GM18520 (cell line): ENCODE data around the gene CD2AP.
"Not testable (repeated sequence)": the region's sequence is repeated elsewhere in the genome, so short reads cannot be mapped to it uniquely, and the experiment has no call there.

Source experiments
- ATAC-seq: cut with Tn5 transposase; IDR thresholded peaks from one replicate; pipeline ENCODE4 v1.9.1; 2021; ENCODE audit not compliant: unreplicated experiment

The CD2AP gene

DNA sequence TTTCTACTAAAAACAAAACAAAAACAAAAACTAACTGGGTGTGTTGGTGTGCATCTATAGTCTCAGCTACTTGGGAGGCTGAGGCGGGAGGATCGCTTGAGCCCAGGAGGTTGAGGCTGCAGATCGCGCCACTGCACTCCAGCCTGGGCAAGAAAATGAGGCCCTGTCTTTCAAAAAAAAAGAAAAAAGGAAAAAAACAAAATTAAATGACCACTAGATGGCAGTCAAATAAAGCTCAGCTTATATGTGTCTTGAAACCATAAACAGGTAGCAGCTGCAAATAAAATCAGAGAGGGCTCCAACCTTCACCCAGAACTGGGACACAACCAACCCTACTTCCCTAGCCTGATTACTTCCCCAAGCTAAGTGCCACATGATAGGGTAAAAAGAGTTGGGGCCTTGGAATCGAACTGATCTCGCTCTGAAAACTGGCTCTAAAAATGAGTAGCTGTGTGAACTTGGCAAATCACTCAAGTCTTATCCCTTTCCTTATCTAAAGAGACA is 153.7 kb downstream of the CD2AP start:
- ATAC-seq: peak; percentile 33

DNA sequence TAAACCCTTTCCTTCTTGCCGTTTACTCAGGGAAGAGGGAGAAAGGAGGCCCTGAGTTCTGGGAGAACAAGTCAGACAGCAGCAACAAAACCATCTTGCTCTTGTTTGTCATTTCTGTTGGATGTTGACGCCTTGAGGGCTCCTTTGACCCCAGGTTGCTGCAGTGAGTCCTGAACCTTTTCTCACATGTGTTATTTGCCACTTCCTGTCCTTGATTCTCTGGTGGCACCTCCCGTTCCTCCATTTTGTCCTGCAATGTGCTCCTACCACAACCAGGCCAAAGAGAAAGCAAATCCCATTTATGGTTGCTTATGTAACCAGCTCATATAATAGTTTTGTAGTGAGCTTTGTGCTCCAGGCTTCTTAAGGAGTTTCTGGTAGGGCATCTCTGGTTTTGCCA is 154.2 kb downstream of the CD2AP start:
- no peak for ATAC-seq

DNA sequence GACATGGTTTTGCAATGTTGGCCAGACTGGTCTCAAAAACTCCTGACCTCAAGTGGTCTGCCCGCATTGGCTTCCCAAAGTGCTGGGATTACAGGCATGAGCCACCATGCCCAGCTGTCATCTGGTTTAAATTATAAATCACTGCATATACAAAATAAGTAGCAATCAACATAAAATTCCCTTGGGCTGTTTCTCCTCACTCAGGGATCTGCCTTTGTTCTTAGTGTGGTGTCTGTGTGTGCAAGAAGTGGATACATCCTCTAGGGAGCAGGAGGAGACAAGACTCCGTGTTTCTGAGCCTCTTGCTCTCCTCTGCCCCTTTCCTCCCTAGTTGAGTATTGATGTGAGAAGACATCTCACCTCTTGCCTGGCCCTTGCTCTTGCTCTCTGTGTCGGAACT is 155.6 kb downstream of the CD2AP start:
- no peak for ATAC-seq

DNA sequence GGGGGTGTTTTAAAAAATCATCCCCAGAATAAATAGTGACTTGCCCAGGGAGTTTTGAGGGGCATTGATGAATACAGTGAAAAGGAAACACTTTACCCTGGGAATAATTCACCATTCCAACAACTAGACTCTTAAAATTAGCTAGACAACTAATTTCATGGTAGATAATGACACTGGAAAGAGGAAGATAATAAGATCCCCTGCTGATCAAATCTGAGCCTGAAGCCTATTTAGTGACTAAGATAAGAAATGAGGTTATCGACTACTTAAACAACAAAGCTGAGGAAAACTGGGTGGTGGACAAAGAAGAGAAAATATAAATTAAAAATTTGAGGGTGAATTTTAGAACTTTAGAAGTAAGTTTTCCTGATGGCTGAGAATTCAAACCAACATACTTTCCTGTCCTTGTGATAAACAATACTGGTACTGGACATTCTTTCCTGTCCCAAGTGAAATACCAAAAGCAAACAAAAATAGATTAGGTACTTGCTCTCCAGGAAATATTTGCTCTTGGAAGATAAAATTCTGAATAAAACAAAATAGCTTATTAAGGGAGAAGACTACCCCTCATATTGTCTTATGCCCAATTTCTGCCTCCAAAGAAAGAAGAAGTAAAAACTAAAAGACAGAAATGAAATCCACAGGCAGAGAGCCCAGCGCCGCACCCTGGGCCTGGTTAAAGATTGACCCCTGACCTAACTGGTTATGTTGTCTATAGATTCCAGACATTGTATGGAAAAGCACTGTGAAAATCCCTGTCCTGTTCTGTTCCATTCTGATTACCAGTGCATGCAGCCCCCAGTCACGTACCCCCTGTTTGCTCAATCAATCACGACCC is 156.8 kb downstream of the CD2AP start:
- no peak for ATAC-seq

DNA sequence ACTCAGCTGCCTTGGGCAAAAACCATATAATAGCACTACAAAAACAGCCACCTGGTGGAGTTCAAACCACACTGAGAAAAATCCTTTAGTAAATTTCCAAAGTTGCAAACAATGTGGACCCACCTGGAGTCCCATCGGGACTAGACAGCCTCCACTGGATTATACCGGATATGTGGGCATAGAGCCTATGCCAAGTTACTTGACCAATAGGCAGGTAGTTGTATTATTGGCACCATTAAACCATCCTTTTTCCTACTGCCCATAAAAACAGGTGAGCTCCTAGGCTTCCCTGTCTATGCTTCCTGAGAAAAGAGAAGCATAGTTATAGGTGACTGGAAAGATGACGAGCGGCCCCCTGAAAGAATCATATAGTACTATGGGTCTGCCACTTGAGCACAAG is 169.1 kb downstream of the CD2AP start:
- no peak for ATAC-seq

DNA sequence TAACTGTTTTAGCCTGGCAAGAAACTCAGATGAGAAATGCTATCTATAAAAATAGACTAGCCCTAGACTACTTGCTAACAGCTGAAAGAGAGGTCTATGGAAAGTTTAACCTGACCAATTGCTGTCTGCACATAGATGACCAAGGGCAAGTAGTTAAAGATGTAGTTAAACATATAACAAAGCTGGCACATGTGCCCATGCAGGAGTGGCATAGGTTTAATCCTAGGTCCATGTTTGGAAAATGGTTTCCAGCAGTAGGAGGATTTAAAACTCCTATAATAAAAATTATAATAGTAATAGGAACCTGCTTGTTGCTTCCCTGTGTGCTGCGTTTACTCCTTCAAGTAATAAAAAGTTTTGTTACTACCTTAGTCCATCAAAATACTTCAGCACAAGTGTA is 169.6 kb downstream of the CD2AP start:
- ATAC-seq: no peak

DNA sequence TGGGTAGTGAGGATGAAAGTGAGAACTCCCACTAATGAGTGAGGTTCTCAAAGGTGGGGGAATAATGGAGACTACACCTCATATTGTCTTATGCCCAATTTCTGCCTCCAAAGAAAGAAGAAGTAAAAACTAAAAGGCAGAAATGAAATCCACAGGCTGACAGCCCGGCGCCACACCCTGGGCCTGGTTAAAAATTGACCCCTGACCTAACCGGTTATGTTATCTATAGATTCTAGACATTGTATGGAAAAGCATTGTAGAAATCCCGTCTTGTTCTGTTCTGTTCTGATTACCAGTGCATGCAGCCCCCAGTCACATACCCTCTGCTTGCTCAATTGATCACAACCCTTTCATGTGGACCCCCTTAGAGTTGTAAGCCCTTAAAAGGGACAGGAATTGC is 170.0 kb downstream of the CD2AP start:
- not testable (repeated sequence) for ATAC-seq

DNA sequence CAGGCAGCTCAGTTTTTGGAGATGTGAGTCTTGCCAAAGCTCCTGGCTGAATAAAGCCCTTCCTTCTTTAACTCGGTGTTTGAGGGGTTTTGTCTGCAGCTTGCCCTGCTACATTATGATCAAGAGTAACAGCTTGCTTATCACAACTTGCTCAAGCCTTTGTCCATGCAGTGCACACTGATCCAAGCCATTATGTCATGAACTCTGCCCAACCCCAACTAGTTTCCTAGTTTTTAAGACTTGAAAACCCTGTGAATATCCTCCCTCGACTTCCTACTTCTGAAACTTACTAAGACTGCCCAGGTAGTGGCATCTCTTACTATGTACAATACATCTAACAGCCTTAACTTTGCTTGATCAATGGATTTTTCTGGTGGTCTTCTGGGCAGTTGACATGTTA is 170.4 kb downstream of the CD2AP start:
- ATAC-seq: no peak

DNA sequence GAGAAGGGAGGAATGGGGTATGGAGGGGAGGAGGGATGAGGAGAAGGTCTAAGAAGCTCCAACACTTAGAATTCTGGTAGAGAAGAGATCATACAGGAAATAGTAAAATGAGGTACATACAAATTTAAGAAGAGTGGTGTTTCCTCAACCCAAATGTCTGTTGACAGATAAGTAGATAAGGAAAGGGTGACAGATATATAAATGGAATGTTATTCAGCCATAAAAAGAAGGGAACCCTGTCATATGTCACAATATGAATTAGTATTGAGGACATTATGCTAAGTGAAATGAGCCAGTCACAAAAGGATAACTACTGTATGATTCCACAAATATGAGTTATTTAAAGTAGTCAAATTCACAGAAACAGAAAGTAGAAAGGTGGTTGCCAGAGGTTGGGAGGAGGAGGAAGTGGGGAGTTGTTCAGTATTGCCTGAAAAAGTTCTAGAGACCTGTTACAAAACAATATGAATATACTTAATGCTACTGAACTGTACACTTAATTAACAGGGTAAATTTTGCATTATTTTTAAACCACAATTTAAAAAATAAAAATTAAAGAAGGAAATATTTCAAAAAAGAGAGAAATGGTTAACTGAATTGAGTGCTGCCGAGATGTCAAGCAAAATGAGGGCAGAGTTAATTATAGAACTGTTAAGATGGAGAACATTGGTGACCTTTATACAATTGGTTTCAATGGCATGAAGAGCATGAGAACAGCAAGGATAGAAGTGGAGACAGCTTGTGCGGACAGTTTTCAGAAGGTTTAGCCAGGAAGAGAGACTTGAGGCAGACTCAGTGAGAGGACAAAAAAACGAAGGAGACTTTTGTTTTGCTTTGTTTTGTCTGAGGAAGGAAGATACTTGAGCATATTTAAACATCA is 173.2 kb downstream of the CD2AP start:
- ATAC-seq: no peak

DNA sequence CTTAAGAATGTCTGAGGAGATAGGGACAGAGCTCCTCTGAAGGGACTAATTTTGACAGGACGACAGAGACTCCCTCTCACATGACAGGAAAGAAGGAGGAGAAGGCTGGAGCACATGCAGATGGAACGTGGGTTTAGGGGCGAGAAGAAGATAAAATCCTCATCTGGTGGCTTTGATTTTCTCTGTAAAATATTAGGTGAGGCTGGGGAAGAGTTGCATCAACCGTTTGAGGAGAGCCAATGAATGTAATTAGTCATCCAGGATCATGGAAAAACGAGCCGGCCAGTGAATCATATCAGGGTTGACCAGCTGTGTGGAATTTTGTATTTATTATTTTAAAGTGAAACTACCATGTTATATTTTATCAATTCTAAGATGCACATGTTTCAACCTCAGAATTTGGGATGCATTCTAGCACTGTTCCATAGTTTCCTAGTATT is 173.9 kb downstream of the CD2AP start:
- ATAC-seq: no peak

DNA sequence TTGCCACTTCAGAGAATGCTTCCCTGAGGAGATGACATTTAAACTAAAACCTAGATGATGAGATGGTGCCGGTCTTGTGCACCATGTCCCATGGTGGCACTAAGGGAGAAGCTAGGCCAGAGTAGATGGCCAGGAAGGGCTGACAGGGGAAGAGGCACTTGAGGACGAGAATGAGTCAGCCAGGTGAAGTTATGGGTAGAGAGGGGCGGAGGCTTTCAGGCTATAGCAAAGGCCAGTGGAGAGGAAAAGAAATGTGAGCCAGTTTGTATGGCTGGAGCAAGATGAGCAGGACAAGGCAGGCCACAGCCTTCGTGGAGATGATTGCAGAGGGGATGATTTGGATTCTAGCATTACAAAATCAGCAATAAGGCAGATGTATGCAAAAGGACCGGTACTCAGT is 176.1 kb downstream of the CD2AP start:
- no peak for ATAC-seq

DNA sequence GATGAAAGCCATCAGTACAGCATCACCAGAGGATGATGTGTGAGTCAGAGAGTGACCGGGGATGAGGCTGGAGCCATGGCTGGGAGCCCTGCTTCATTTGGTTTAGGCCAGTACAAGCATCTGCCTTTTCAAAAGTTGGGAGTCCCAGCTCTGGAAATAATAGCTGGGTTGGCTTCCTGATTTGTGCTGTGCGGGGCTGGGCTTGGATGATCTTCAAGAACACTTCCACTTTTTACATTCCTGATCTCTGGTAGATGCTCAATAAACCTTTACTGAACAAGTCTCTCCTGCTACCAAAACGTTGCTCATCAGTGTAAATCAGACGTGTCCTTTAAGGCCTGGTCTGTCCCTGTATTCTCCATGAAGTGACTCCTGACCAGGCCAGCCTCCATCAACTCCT is 176.7 kb downstream of the CD2AP start:
- no peak for ATAC-seq

DNA sequence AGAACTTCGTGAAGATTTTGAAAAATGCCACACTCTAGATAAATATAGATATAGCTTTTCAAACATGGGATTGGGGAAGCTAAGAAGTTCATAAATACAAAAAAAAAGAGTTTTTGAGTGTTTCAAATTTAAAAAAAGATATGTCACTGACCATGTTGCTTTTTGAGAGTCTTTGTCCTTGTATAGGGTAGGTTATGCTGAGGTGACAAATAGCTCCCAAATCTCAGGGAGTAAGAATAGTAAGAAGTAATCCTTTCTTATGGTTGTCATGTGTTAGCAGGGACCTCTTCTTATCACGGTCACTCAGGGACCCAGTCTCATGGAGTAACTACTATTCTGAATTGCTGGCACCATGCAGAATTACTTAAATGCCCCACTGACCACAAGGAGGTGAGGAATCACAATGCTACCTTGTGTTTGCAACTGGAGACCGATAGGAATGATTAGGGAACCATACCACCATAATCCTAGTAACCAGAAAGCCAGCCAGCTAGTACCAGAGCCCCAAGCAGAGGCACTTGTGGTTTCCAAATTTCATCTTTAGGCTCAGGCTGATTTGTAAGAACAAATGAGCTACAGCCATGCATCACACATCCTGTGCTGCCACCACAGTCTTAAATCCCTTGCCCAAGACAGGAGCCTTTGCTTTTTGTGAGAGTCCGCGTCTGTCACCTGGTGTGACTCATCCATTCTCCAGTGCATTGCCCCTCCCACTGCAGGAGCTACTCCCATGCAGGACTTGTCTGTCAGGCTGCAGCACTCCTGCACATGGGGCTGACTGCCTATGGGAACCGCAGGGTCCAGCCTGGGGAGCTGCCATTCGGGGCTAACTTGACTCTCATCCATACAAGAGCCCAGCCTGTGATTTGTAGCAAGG is 178.4 kb downstream of the CD2AP start:
- ATAC-seq: no peak

DNA sequence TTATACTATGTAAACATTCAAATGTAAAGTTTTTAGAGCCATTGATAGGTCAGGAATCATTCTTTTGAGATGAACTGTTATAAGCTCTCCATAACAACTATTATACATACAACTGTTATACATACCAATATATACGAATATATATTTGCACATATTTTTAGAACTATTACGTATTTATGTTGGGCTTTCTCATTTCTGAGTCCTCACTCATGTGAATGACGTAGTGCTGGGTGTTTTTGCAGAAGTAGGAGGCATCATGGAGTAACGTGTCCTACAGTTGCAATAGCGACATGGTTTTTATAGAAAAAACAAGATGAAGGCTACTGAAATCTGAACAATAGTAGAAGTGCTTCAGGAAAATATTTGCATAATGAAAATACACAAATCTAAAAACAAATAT is 184.4 kb downstream of the CD2AP start:
- ATAC-seq: no peak

DNA sequence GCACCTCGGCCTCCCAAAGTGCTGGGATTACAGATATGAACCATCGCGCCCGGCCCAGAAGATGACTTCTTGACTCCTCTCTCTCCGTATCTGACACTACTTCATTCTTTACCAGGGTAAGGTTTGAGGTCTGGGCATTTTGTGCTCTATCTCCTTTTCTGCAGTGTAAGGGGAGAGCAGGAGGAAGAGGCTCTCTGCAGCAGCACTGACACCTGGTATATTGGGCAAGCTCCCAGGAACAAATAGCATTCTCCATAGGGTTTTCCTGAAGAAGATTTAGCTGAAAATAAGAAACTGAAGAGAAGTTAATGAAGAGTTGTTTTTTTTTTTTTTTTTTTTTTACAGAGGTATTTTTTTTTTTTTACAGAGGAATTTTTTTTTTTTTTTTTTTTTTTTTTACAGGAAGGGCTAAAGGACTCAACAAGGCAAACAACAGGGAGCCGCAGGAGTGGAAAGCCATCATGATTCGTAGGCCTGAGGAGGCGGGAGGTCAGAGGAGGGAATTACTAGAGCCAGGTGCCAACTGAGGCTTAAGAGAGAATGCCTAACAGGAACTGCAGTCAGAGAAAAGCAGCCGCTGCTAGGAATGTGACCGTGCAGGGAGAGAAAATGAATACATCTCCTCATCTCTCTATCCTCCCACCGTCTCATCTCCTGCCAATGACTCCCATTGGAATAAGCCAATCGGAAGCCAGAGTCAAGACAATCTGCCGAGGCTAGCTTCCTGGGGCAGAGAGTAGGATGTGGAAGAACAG is 186.1 kb downstream of the CD2AP start:
- no peak for ATAC-seq

DNA sequence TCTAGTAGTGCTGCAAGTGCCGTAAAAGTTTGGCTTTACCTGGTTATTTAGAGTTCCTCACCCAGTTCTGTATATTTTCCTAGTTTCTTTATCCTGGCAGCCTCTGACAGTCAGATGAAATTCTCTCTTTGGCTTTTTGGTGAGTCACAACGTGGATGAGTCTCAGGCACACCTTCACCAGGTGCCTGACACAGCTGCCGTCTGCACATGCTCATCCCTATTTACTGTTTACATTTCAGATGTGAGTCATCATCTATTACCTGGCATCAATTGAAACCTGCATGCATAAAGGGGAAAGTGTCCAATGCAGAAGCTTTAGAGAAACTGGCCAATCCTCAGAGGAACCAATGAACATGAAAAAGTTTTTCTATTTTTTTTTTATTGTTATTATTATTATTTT is 187.5 kb downstream of the CD2AP start:
- ATAC-seq: no peak

DNA sequence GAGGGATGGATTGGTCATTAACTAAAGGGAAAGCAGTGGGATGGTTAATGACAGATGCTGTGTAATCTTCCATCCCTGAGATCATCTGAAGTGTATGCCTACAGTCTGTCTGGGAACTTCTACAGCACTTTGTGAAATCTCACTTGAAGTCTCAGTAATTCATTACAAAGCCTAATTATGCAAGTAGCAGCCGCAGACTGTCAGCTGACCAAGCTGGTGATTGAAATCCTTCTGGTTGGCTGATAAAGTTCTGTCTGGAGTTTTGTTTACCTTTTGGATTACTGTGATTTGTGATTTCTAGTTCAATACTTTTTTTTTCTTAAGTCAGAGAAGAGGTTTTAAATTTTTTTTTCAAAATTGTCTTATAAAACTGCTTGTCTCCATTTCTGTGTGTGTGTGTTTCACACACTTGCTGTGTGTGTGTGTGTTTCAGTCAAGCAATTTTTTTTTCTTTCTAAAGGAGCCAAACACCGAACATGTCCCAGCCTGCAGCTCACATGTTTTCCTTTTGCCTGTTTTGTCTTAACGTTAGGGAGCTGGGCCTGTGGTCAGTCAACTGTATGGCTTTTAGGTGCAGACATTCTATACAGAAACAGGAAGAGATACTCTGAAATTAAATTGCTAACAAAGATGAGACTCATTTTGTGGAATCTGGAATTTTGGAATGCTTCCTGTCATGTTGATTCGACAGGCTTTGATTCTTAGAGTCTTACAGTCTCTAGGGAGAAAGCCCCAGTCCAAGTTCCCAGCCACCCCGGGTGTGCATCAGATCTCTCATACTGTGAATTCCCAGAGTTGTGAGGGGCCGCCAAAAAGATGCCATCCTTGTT is 192.3 kb downstream of the CD2AP start:
- no peak for ATAC-seq

DNA sequence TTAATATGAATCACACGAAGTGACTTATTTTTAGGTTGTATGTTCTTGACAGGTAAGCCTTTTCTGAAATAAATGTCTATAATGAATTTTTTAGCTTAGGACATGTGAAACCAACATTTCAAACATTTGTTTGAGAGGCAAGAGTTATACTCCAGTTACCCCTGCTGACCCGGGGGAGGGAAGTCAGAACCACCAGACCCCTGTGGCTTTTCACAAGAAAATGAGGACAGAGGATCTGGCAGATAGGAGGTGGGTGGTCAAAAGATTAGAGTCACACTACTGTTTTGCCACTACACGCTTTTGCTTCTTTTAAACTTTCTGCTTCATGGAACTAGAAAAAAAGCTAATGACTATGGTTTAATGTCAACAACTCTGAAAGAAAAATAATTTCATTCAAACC is 193.3 kb downstream of the CD2AP start:
- ATAC-seq: no peak

DNA sequence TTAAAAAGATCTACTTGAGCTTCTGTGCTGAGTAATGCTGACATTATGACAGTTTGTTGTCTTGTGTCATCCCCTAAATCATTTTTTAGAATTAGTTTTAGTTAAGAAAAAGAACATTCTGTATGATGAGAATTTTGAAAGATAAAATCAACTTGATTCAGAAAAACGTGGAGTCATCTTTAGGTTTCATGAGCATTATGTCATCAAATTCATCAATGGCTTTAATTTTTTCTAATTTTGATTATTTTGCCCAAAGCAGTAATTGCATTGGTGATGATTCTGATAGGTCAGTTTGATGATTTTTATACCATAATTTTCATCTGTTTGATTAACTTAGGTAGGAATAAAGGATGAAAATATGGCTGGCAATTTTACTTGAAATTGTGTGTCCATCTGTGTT is 194.2 kb downstream of the CD2AP start:
- no peak for ATAC-seq
